Calu3 (cell line): ENCODE data around the gene PLD1. TPM values are rescaled to one million over a fixed set of nuclear protein-coding genes. Genes with fewer than 3 reads are reported as not detected.

ENCODE experiments used
- BruUV-seq: library from RNA; stranded (reverse); fragments of 400-500 nt; replicated peaks from 2 replicates; lab custom pipeline; 2021; lab: Mats Ljungman, UMichigan
- CTCF ChIA-PET: fragments of 300-600 bp; sonication (Branson Sonifier 250); formaldehyde crosslinking; loops from one replicate; lab custom pipeline; 2022; ENCODE audit warnings: antibody characterized with exemption; lab: Charles Lee
- DNase-seq: peaks from one replicate; pipeline ENCODE4 v3.0.0; 2022
- H3K27ac Mint-ChIP-seq: one replicate; pipeline ENCODE4 v1.8.0; 2022; ENCODE audit warnings: mixed read lengths; ENCODE audit not compliant: unreplicated experiment
- H3K27me3 Mint-ChIP-seq: one replicate; pipeline ENCODE4 v1.8.0; 2022; ENCODE audit warnings: mixed read lengths; ENCODE audit not compliant: unreplicated experiment
- H3K36me3 Mint-ChIP-seq: one replicate; pipeline ENCODE4 v1.8.0; 2022; ENCODE audit warnings: mild to moderate bottlenecking, moderate library complexity, mixed read lengths; ENCODE audit not compliant: insufficient read depth, unreplicated experiment
- H3K4me1 Mint-ChIP-seq: one replicate; pipeline ENCODE4 v1.8.0; 2022; ENCODE audit warnings: mild to moderate bottlenecking, low read depth, mixed read lengths; ENCODE audit not compliant: unreplicated experiment
- H3K4me3 Mint-ChIP-seq: one replicate; pipeline ENCODE4 v1.8.0; 2022; ENCODE audit warnings: mild to moderate bottlenecking, low read depth, moderate library complexity, mixed read lengths; ENCODE audit not compliant: unreplicated experiment
- H3K9me3 Mint-ChIP-seq: one replicate; pipeline ENCODE4 v1.8.0; 2022; ENCODE audit warnings: low read depth, mixed read lengths; ENCODE audit not compliant: unreplicated experiment
- intact Hi-C: fragments of 100-400 bp; cut with micrococcal nuclease; formaldehyde crosslinking; loops from one replicate; pipeline ENCODE4 v1.10.0; 2022; ENCODE audit not compliant: unreplicated experiment
- total RNA-seq: library from RNA; stranded (reverse); gene quantifications from 2 replicates; pipeline ENCODE4 v1.2.3, GENCODE V29; 2022
- TF ChIP-seq, protein P1 (sequence below): fragments of 200-600 bp; IDR thresholded peaks from one replicate; pipeline ENCODE4 v1.8.0; 2022; ENCODE audit warnings: antibody characterized with exemption; ENCODE audit not compliant: unreplicated experiment

Gene PLD1
- total RNA-seq, 1 experiment from 2014 or later, result 61.2 TPM

DNA sequence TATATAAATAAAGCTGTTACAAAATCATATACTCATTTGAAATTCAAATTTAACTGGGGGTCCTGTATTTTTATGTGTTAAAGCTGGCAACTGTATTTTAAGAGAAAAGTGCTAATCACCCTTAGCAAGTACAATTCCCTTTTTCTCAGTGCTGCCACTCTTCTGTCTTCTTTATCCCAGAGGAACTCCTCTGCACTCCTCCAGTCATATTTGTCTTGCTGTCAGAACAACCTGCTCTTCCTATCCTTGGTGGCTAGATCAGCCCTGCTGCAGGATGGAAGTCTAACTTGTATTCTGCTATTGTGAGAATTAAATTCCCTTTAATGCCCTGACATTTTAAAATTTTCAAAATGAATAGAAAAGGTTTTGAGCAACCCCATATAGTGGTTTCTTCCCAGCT, 226.2 kb downstream of the PLD1 start:
- no peaks in the 10 kb centered on the region for H3K27me3 Mint-ChIP-seq
- TF ChIP-seq, protein P1, sequence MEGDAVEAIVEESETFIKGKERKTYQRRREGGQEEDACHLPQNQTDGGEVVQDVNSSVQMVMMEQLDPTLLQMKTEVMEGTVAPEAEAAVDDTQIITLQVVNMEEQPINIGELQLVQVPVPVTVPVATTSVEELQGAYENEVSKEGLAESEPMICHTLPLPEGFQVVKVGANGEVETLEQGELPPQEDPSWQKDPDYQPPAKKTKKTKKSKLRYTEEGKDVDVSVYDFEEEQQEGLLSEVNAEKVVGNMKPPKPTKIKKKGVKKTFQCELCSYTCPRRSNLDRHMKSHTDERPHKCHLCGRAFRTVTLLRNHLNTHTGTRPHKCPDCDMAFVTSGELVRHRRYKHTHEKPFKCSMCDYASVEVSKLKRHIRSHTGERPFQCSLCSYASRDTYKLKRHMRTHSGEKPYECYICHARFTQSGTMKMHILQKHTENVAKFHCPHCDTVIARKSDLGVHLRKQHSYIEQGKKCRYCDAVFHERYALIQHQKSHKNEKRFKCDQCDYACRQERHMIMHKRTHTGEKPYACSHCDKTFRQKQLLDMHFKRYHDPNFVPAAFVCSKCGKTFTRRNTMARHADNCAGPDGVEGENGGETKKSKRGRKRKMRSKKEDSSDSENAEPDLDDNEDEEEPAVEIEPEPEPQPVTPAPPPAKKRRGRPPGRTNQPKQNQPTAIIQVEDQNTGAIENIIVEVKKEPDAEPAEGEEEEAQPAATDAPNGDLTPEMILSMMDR, result no peak
- no peak for DNase-seq
- CTCF ChIA-PET, result no interaction called here
- H3K4me1 Mint-ChIP-seq, result no peaks in the 10 kb centered on the region
- no peaks in the 10 kb centered on the region for H3K9me3 Mint-ChIP-seq
- no TSS peak for BruUV-seq
- intact Hi-C loops, result no loop called here
- H3K27ac Mint-ChIP-seq, result no peak overlapping the region
- no peaks in the 10 kb centered on the region for H3K36me3 Mint-ChIP-seq
- no peak overlapping the region for H3K4me3 Mint-ChIP-seq

DNA sequence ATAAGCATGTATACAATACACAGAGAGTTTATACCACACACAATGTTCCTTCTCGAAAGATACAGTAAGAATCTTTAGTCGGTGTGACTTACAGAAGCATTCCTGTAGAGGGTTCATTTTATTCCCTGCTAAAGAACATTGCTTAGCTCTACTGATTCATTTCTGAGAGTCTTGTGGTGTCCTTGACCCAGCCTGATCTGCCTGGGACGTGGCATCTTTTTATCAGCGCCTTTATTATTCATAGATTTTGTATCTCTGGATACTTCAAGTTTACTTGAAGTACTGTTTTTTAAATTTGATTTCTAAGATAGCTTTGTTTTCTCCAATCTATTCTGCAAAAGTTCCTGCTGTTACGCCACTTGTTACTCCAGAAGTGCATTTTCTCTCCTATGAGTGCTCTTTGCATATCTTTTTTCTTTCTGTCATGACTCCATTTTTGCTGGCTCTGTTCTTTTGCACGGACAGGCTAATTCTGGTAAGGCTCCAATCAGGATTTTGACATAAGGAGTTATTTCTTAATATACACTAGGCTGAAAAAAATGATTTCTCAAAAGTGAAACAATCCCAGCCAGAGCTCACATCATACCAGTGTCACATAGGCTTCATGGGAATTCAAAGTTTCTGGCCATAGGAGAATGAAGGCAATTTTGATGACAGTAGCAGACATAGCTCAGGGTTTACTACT, 235.6 kb downstream of the PLD1 start:
- H3K9me3 Mint-ChIP-seq, result no peaks in the 10 kb centered on the region
- H3K27ac Mint-ChIP-seq, result no peak overlapping the region
- peaks cover 17% of the 10 kb centered on the region for H3K27me3 Mint-ChIP-seq
- no peak overlapping the region for H3K4me3 Mint-ChIP-seq
- no peaks in the 10 kb centered on the region for H3K36me3 Mint-ChIP-seq
- CTCF ChIA-PET, result interaction anchor here (0.6 to 2.0 kb wide), 2 partner anchors 9 to 96 kb away, joined by 4 to 9 read pairs; no protein-coding TSS in a partner anchor
- intact Hi-C loops, result no loop called here
- TF ChIP-seq, protein P1, result no peak
- no TSS peak for BruUV-seq
- no peak for DNase-seq
- no peaks in the 10 kb centered on the region for H3K4me1 Mint-ChIP-seq

DNA sequence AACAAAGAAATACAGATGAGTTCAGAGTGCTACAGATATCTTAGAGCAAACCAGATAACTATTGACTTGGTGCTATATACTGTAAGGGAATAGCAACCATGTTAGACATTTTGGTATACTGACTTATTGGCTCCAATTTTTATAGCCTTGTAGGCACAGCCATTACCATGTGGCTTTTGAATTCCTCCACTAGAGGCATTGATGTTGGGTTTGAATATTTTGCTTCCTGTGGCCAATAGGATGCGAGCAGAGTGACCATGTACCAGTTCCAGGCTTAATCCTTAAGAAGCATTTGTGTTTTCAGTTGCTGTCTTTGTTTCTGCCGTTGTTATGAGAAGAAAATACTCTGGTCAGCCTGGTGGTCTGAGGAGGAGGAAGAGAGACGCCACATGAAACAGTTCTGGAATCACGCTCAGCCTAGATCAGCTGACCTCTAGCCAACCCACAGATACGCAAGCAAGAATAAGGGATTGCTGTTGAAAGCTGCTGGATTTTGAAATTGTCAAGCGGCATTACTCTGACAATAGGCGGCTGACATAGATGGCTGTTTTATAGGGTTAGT, 240.6 kb downstream of the PLD1 start:
- Mint-ChIP-seq H3K9me3 (no peaks in the 10 kb centered on the region), H3K4me3 (no peak overlapping the region), H3K4me1 (no peaks in the 10 kb centered on the region), H3K27ac (no peak overlapping the region), H3K27me3 (no peaks in the 10 kb centered on the region), H3K36me3 (no peaks in the 10 kb centered on the region)
- intact Hi-C loops, result loop anchor here (10.0 kb wide), 1 partner anchor 215 kb away; no protein-coding TSS in a partner anchor
- no TSS peak for BruUV-seq
- TF ChIP-seq, protein P1, result no peak
- no peak for DNase-seq
- CTCF ChIA-PET, result interaction anchor here (1.0 kb wide), 1 partner anchor 48 kb away, joined by 3 read pairs; no protein-coding TSS in a partner anchor

DNA sequence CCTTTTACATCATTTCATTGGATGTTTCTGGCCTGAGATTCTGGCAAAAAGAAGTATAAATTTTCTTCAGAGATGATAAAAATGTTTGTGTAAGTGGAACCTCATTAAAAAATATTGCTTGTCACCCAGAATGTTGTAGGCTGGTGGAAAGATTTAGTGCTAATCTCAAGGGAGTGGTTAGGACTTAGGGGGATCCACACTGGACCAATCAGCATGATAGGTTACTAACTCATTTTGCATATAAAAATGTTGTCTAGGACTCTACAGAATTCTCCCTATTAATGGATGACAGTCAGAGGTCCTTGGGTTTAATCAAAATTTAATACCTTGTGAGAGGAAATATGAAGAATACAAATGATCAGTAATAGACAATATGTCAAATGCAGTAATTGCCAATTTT, 241.5 kb downstream of the PLD1 start:
- CTCF ChIA-PET, result no interaction called here
- H3K4me3 Mint-ChIP-seq, result no peak overlapping the region
- H3K27me3 Mint-ChIP-seq, result no peaks in the 10 kb centered on the region

More for the DNA sequence above, 241.5 kb downstream of the PLD1 start:
- Mint-ChIP-seq H3K4me1 (no peaks in the 10 kb centered on the region), H3K27ac (no peak overlapping the region), H3K9me3 (no peaks in the 10 kb centered on the region), H3K36me3 (no peaks in the 10 kb centered on the region)
- BruUV-seq, result no TSS peak
- intact Hi-C loops, result loop anchor here (10.0 kb wide), 1 partner anchor 214 kb away; no protein-coding TSS in a partner anchor
- TF ChIP-seq, protein P1, result no peak
- no peak for DNase-seq
